Mucosa of stomach (tissue), 1 donor: Measurements from ENCODE around the gene NTM.

Experiments
- H3K27me3 ChIP-seq: one replicate; pipeline ENCODE4 v1.7.0; 2013; ENCODE audit warnings: mild to moderate bottlenecking, low read length; ENCODE audit not compliant: control insufficient read depth, insufficient read depth
- H3K36me3 ChIP-seq: one replicate; pipeline ENCODE4 v1.7.0; 2013; ENCODE audit warnings: low read length; ENCODE audit not compliant: control insufficient read depth, insufficient read depth
- H3K4me1 ChIP-seq: one replicate; pipeline ENCODE4 v1.7.0; 2013; ENCODE audit warnings: mild to moderate bottlenecking, low read length; ENCODE audit not compliant: control insufficient read depth, insufficient read depth
- H3K4me3 ChIP-seq: one replicate; pipeline ENCODE4 v1.7.0; 2013; ENCODE audit warnings: low read length
- H3K9ac ChIP-seq: one replicate; pipeline ENCODE4 v1.7.0; 2013; ENCODE audit warnings: mild to moderate bottlenecking, low read length, moderate library complexity
- H3K9me3 ChIP-seq: one replicate; pipeline ENCODE4 v1.7.0; 2013; ENCODE audit warnings: mild to moderate bottlenecking, low read length, moderate library complexity; ENCODE audit not compliant: control insufficient read depth
- donor health status: Pancreatic carcinoma.

NTM gene

GRCh38 chr11:132284611-132285010 is 914.2 kb downstream of the NTM start:
- H3K9me3 ChIP-seq = no peaks in the 10 kb centered on the region

DNA sequence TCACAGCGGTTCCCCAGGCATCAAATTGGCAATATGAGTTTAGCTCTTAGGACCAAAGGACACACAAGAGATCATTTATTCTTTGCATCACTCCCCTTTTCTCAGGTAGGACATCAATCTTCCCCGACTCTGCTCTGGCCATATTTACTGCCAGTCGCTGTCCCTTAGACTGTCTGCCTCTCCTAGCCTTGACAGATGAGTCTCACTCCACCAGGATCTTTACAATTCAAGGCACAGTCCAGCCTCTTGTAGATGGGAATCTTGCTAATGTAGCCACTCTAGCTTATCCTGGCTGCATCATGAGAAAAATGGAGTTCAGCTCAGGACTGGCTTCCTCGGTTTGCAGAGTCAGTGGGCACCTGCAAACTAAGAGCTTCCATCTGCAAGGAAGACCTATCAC is 915.2 kb downstream of the NTM start:
- Histone ChIP-seq H3K4me1 (no peaks in the 10 kb centered on the region), H3K9ac (no peak overlapping the region), H3K36me3 (no peaks in the 10 kb centered on the region), H3K9me3 (no peaks in the 10 kb centered on the region), H3K4me3 (no peak overlapping the region), H3K27me3 (no peaks in the 10 kb centered on the region)

More at GRCh38 chr11:132284611-132285010, 914.2 kb downstream of the NTM start:
- no peak overlapping the region for H3K9ac ChIP-seq
- no peaks in the 10 kb centered on the region for H3K36me3 ChIP-seq
- no peaks in the 10 kb centered on the region for H3K27me3 ChIP-seq
- H3K4me1 ChIP-seq = no peaks in the 10 kb centered on the region
- H3K4me3 ChIP-seq = no peak overlapping the region

DNA sequence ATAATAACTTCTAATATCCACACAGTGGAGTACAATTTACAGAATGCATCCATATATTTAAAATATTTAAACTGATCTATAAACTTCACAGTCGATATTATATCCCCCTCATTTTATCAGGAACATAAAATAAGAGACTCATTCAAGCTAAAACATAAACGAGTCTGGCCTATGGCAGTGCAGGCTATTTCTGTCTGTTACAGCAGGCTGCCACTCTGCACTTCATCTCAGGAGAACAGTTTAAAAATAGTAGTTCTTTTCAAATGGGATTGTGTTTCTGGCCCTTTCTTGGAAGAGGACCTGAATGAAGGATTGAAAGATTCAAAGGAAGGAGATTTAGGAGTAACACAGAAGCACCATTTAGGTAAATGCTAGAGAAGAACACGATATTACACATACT is 915.7 kb downstream of the NTM start:
- no peaks in the 10 kb centered on the region for H3K4me1 ChIP-seq
- no peak overlapping the region for H3K9ac ChIP-seq
- no peaks in the 10 kb centered on the region for H3K9me3 ChIP-seq
- H3K36me3 ChIP-seq = no peaks in the 10 kb centered on the region
- H3K4me3 ChIP-seq = no peak overlapping the region
- H3K27me3 ChIP-seq = no peaks in the 10 kb centered on the region

DNA sequence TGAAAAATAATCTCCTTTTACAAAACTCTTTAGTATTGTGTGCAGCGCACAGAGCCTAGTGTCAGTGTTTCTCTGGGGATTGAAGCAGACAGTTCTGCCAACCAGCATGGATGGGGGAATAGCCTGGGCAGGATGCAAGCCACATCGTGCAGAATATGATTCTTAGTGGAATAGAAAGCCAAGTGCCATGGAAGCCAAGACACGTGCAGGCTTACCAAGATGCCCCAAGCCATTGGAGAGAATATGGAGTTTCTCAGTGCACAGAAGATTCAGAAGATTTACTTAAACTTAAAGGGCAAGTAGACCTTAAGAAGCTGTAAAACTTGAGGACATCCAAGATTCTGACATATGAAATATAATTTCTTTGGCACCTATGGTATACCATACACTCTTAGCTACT is 917.6 kb downstream of the NTM start:
- no peaks in the 10 kb centered on the region for H3K27me3 ChIP-seq
- H3K36me3 ChIP-seq = no peaks in the 10 kb centered on the region
- H3K9me3 ChIP-seq = no peaks in the 10 kb centered on the region
- no peaks in the 10 kb centered on the region for H3K4me1 ChIP-seq
- no peak overlapping the region for H3K4me3 ChIP-seq
- no peak overlapping the region for H3K9ac ChIP-seq

DNA sequence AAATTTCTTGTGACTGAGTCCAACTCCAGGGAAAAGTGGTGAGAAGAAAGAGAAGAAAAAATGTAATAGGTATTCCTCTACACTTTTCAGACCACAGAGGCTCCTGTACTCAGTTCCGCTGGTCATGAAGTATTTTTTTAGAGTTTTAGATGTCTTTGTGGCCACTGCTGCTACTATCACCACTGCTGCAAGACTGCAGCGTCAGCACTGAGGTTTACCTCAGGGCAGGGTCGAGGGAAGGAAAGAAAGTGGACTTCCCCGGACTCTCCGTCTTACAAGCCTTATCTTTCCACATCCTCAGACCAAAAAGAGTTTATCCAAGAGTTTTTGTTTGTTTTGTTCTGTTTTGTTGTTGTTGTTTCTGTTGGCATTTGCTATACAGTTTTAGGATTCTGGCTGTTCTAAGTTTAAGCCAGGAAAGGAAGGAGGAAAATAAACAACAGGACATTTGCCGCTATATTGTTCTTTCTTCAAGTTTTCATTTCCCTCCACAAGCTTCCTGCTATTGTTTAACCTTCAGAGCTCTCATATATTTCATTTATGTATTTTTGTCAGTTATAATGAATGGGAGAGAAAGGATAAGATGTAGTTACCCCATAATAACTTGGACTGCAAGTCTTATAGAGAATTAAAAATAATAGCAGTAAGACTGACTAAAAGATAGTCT is 919.3 kb downstream of the NTM start:
- Histone ChIP-seq H3K4me3 (no peak overlapping the region), H3K9me3 (no peaks in the 10 kb centered on the region)

DNA sequence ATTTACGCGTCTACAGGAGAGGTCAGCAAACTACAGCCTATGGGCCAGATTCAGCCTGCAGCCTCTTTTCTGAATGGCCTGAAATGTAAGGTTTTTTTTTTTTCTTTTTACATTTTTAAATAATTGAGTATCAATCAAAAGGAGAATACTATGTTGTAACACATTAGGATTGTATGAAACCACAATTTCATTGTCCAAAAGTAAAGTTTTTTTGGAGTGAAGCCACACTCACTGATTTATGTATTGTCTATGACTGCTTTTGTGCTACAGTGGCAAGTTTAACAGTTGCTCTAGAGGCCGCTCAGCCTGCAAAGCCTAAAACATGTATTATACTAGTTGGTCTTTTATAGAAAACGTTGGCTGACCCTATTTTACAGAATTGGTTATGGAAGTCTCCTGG is 923.2 kb downstream of the NTM start:
- Histone ChIP-seq H3K4me1 (no peaks in the 10 kb centered on the region), H3K9me3 (no peaks in the 10 kb centered on the region), H3K27me3 (no peaks in the 10 kb centered on the region), H3K4me3 (no peak overlapping the region), H3K36me3 (no peaks in the 10 kb centered on the region), H3K9ac (no peak overlapping the region)

More for the DNA sequence above, 919.3 kb downstream of the NTM start:
- H3K9ac ChIP-seq = no peak overlapping the region
- H3K4me1 ChIP-seq = no peaks in the 10 kb centered on the region
- no peaks in the 10 kb centered on the region for H3K27me3 ChIP-seq
- H3K36me3 ChIP-seq = no peaks in the 10 kb centered on the region

GRCh38 chr11:132296946-132297610 is 926.7 kb downstream of the NTM start:
- Histone ChIP-seq H3K9ac (no peak overlapping the region), H3K27me3 (no peaks in the 10 kb centered on the region), H3K4me3 (no peak overlapping the region), H3K36me3 (no peaks in the 10 kb centered on the region), H3K9me3 (no peaks in the 10 kb centered on the region), H3K4me1 (no peaks in the 10 kb centered on the region)

- Histone ChIP-seq H3K27me3 (no peaks in the 10 kb centered on the region), H3K4me3 (no peak overlapping the region)
These were observed 927.9 kb downstream of the NTM start for GRCh38 chr11:132298357-132298756.

DNA sequence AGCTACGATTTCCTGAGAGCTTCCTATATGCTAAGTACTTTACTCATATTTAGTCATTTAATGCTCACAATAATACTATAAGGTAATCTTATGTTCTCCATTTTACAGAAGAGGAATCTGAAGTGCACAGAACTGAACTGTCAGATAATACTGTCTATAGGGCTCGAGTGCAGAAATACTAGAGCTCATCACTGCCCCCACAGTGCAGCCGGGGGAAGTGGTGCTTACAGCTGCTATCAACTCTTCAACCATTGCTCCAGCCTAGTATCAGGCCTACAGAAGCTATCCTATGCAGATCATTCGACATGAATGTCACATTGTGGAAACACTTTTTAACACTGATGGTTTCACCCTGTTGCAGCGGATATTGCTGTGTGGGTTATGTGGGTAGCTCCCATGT is 929.9 kb downstream of the NTM start:
- Histone ChIP-seq H3K27me3 (no peaks in the 10 kb centered on the region), H3K4me1 (no peaks in the 10 kb centered on the region), H3K4me3 (no peak overlapping the region), H3K9me3 (no peaks in the 10 kb centered on the region), H3K36me3 (no peaks in the 10 kb centered on the region), H3K9ac (no peak overlapping the region)

More at GRCh38 chr11:132298357-132298756, 927.9 kb downstream of the NTM start:
- Histone ChIP-seq H3K9ac (no peak overlapping the region), H3K36me3 (no peaks in the 10 kb centered on the region), H3K4me1 (no peaks in the 10 kb centered on the region), H3K9me3 (no peaks in the 10 kb centered on the region)

DNA sequence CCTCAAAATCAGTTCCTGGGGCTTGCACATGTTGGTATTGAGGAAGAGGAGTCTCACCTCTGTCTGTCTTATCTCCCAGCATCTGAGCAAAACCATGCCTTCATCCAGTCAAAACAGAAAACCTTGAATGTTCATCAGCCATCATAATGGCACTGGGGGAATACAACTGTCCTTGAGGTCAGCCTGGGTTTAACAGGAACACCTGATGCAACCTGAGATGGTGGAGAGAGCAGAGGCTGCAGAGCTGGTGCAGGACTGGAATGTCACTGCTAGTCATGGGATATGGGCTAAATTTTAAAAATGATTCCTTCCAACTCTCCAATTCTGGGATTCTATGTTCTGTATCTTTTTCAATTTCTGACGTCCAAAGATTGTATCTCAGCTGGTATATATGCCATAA is 931.0 kb downstream of the NTM start:
- H3K36me3 ChIP-seq = no peaks in the 10 kb centered on the region
- H3K27me3 ChIP-seq = no peaks in the 10 kb centered on the region
- H3K9ac ChIP-seq = no peak overlapping the region
- H3K4me1 ChIP-seq = no peaks in the 10 kb centered on the region
- no peaks in the 10 kb centered on the region for H3K9me3 ChIP-seq
- no peak overlapping the region for H3K4me3 ChIP-seq

- Histone ChIP-seq H3K27me3 (no peaks in the 10 kb centered on the region), H3K4me1 (no peaks in the 10 kb centered on the region), H3K9ac (no peak overlapping the region), H3K4me3 (no peak overlapping the region), H3K36me3 (no peaks in the 10 kb centered on the region), H3K9me3 (no peaks in the 10 kb centered on the region)
These were observed 931.5 kb downstream of the NTM start for GRCh38 chr11:132301900-132302299.

DNA sequence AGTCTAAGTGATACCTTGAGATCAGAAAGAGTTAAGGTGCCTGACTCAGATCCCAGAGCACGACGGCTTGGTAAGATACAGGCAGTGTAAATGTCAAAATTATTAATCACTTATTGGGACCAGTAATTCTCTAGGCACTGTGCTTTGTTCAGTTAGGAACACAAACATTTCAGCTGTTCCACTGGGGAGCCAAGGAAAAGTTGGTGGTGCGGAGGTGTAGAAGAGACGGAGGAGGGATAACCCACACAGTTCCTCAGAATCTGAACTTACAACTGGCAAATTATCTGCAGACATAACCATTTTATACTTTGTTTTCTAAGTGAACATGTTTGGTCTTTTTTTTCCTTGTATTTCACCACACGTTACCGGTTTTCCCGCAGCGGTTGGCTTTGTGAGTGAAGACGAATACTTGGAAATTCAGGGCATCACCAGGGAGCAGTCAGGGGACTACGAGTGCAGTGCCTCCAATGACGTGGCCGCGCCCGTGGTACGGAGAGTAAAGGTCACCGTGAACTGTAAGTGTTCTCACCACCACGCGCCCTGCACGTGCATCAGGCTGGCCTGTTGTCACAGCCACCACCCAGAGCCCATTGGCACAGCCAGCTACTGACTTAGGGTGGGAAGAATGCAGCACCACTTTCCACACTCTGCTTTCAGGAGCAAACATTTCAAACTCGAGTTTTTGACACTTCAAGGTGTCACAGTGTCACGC is 937.0 kb downstream of the NTM start:
- no peaks in the 10 kb centered on the region for H3K4me1 ChIP-seq
- no peak overlapping the region for H3K9ac ChIP-seq
- H3K27me3 ChIP-seq = no peaks in the 10 kb centered on the region
- no peaks in the 10 kb centered on the region for H3K36me3 ChIP-seq
- no peak overlapping the region for H3K4me3 ChIP-seq
- H3K9me3 ChIP-seq = no peaks in the 10 kb centered on the region
